ENCODE data around the gene ATAD3A. TPM values are rescaled to one million over a fixed set of nuclear protein-coding genes. Genes with fewer than 3 reads are reported as not detected.

Gene ATAD3A
- total RNA-seq, 1 experiment from 2014 or later, result 71.2 TPM

DNA sequence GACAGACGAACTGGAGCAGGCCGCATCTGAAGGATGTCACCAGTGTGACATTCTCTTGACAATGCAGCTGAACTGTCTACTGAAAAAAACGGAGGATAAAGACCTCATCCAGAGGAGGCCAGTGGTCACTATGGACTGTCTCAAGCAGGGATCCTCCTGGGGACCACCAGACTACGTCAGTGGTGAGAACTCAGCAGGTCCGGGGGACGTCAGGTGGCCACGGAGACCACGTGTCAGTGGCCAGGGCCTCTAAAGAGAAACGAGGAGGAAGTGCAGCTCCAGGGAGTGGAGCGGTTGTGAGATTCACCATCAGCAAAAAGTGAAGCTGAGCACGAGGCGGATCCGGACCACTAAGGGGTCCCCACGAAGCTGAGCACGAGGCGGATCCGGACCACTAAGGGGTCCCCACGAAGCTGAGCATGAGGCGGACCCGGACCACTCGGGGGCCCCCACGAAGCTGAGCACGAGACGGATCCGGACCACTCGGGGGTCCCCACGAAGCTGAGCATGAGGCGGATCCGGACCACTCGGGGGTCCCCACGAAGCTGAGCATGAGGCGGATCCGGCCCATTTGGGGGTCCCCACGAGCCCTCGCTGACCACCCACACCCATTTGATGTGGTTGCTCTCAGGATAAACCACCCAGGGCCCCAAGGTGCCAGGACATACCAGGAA, 42.0 kb downstream of the ATAD3A start:
- TF ChIP-seq ZNF219 (CRISPR knock-in tag; IDR thresholded peaks at IDR 0.05; ENCODE audit: borderline replicate concordance), result no peak
- no peak for TF ChIP-seq ARID4B (CRISPR knock-in tag; IDR thresholded peaks at IDR 0.05; ENCODE audit: borderline replicate concordance)
- no peak for TF ChIP-seq CTCF (IDR thresholded peaks at IDR 0.05)
- TF ChIP-seq ZBTB21 (CRISPR knock-in tag; IDR thresholded peaks at IDR 0.05; ENCODE audit: borderline replicate concordance), result no peak
- no peak for TF ChIP-seq ZNF671 (CRISPR knock-in tag; IDR thresholded peaks at IDR 0.05)
- TF ChIP-seq NFE2L1 (CRISPR knock-in tag; IDR thresholded peaks at IDR 0.05), result no peak
- TF ChIP-seq, protein P1, sequence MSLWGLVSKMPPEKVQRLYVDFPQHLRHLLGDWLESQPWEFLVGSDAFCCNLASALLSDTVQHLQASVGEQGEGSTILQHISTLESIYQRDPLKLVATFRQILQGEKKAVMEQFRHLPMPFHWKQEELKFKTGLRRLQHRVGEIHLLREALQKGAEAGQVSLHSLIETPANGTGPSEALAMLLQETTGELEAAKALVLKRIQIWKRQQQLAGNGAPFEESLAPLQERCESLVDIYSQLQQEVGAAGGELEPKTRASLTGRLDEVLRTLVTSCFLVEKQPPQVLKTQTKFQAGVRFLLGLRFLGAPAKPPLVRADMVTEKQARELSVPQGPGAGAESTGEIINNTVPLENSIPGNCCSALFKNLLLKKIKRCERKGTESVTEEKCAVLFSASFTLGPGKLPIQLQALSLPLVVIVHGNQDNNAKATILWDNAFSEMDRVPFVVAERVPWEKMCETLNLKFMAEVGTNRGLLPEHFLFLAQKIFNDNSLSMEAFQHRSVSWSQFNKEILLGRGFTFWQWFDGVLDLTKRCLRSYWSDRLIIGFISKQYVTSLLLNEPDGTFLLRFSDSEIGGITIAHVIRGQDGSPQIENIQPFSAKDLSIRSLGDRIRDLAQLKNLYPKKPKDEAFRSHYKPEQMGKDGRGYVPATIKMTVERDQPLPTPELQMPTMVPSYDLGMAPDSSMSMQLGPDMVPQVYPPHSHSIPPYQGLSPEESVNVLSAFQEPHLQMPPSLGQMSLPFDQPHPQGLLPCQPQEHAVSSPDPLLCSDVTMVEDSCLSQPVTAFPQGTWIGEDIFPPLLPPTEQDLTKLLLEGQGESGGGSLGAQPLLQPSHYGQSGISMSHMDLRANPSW (CRISPR knock-in tag; conservative IDR thresholded peaks at IDR 0.05; ENCODE audit: low read depth), result no peak
- no peak for TF ChIP-seq USF2 (CRISPR knock-in tag; IDR thresholded peaks at IDR 0.05)
- TF ChIP-seq OVOL2 (CRISPR knock-in tag; IDR thresholded peaks at IDR 0.05; ENCODE audit: borderline replicate concordance), result no peak
- no peak for TF ChIP-seq SMAD3 (CRISPR knock-in tag; IDR thresholded peaks at IDR 0.05; ENCODE audit: borderline replicate concordance)
- H3K36me3 Mint-ChIP-seq, result peaks cover 4% of the 10 kb centered on the region; the same call in 1 of the 2 replicates
- H3K27me3 Mint-ChIP-seq (ENCODE audit: low read depth), result no peaks in the 10 kb centered on the region; the same call in 1 of the 2 replicates
- no peak overlapping the region for H3K4me3 Mint-ChIP-seq
- DNase-seq (ENCODE audit: low spot score), result no peak
- H3K4me1 Mint-ChIP-seq, result no peaks in the 10 kb centered on the region
- H3K9me3 Mint-ChIP-seq, result no peaks in the 10 kb centered on the region
- ATAC-seq, result no peak
- POLR2A ChIA-PET, result no interaction called here
- H3K27ac Mint-ChIP-seq, result peak overlapping the region; percentile 45; the same call in 1 of the 2 replicates
- CTCF ChIA-PET, result interaction anchor here (0.8 kb wide), 1 partner anchor 13 kb away, joined by 4 read pairs; no protein-coding TSS in a partner anchor

- no peak overlapping the region for H3K4me3 Mint-ChIP-seq
- H3K27me3 Mint-ChIP-seq (ENCODE audit: low read depth), result no peaks in the 10 kb centered on the region; the same call in 1 of the 2 replicates
- H3K4me1 Mint-ChIP-seq, result no peaks in the 10 kb centered on the region
- no peak for ATAC-seq
- no peak for TF ChIP-seq CREM (CRISPR knock-in tag; IDR thresholded peaks at IDR 0.05)
- TF ChIP-seq PREB (CRISPR knock-in tag; IDR thresholded peaks at IDR 0.05; ENCODE audit: borderline replicate concordance), result no peak
- no peak overlapping the region for H3K27ac Mint-ChIP-seq
- POLR2A ChIA-PET, result no interaction called here
- DNase-seq (ENCODE audit: low spot score), result no peak
- H3K36me3 Mint-ChIP-seq, result peaks cover 4% of the 10 kb centered on the region; the same call in 1 of the 2 replicates
- no peaks in the 10 kb centered on the region for H3K9me3 Mint-ChIP-seq
- CTCF ChIA-PET, result interaction anchor here (0.8 kb wide), 1 partner anchor 13 kb away, joined by 4 read pairs; no protein-coding TSS in a partner anchor
Measured at GRCh38 chr1:1554550-1554925, 42.6 kb downstream of the ATAD3A start.
